Stimulated activated effector memory CD8-positive, alpha-beta T cell treated with anti-CD3 and anti-CD28 coated beads, Interleukin-12 subunit alpha, Interleukin-12 subunit beta, amount 100 ng/mL, for 72 hours (primary cell): ENCODE results near the gene SKAP1.
A peak's percentile ranks its signal among the peaks of the same experiment; 100 is the strongest.
"Not testable (repeated sequence)": the region's sequence is repeated elsewhere in the genome, so short reads cannot be mapped to it uniquely, and the experiment has no call there.

Experiments
- ATAC-seq: fragments of 150-1000 bp; cut with Tn5 transposase; 2 replicates; pipeline ENCODE4 v1.10.0; 2021
- DNase-seq, 2 donors: peaks; one replicate each; pipeline ENCODE4 v3.0.0; 2021 to 2022; ENCODE audit warnings: low spot score in 2 of 2
- H3K27ac Mint-ChIP-seq: one replicate; pipeline ENCODE4 v1.8.0; 2022; ENCODE audit warnings: mild to moderate bottlenecking, mixed read lengths
- H3K36me3 Mint-ChIP-seq: one replicate; pipeline ENCODE4 v1.8.0; 2022; ENCODE audit warnings: mild to moderate bottlenecking, mixed read lengths
- H3K4me1 Mint-ChIP-seq: one replicate; pipeline ENCODE4 v1.8.0; 2022; ENCODE audit warnings: mixed read lengths
- H3K4me3 Mint-ChIP-seq: one replicate; pipeline ENCODE4 v1.8.0; 2022; ENCODE audit warnings: mild to moderate bottlenecking, mixed read lengths
- H3K9me3 Mint-ChIP-seq: one replicate; pipeline ENCODE4 v1.8.0; 2022; ENCODE audit warnings: mixed read lengths

Gene SKAP1

DNA sequence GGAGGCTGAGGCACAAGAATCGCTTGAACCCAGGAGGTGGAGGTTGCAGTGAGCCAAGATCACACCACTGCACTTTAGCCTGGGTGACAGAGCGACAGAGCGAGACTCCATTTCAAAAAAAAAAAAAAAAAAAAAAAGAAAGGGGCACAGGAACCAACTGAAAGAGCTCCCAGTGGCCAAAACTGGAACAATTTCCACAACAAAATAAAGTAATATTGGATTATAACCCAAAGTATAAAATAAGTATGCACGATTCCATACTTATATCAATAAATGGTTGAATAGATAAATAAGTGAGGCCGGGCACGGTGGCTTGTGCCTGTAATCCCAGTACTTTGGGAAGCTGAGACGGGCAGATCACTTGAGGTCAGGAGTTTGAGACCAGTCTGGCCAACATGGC, 19.2 kb downstream of the SKAP1 start:
- not testable (repeated sequence) for ATAC-seq, H3K4me3 Mint-ChIP-seq, H3K9me3 Mint-ChIP-seq, H3K27ac Mint-ChIP-seq, DNase-seq
- H3K4me1 Mint-ChIP-seq: peaks cover 69% of the 10 kb centered on the region
- peaks cover 68% of the 10 kb centered on the region for H3K36me3 Mint-ChIP-seq

GRCh38 chr17:48409607-48410006, 20.4 kb downstream of the SKAP1 start:
- Mint-ChIP-seq H3K9me3 (no peaks in the 10 kb centered on the region), H3K36me3 (peaks cover 78% of the 10 kb centered on the region), H3K27ac (peak overlapping the region; percentile 21), H3K4me1 (peaks cover 63% of the 10 kb centered on the region), H3K4me3 (no peak overlapping the region)
- ATAC-seq (no peak), DNase-seq (no peak)

- peaks cover 50% of the 10 kb centered on the region for H3K4me1 Mint-ChIP-seq
- DNase-seq: no peak
- ATAC-seq: peak; percentile 66
- H3K27ac Mint-ChIP-seq: peak overlapping the region; percentile 11
- no peaks in the 10 kb centered on the region for H3K9me3 Mint-ChIP-seq
- H3K36me3 Mint-ChIP-seq: peaks cover 91% of the 10 kb centered on the region
- H3K4me3 Mint-ChIP-seq: peak overlapping the region; percentile 2
Observed at GRCh38 chr17:48406936-48407567, 23.0 kb downstream of the SKAP1 start.

- DNase-seq (no peak), ATAC-seq (no peak)
- no peak overlapping the region for H3K4me3 Mint-ChIP-seq
- H3K9me3 Mint-ChIP-seq: no peaks in the 10 kb centered on the region
- peaks cover 74% of the 10 kb centered on the region for H3K36me3 Mint-ChIP-seq
- no peak overlapping the region for H3K27ac Mint-ChIP-seq
- peaks cover 9% of the 10 kb centered on the region for H3K4me1 Mint-ChIP-seq
Observed at GRCh38 chr17:48394821-48395220, 35.2 kb downstream of the SKAP1 start.

GRCh38 chr17:48393283-48393682, 36.7 kb downstream of the SKAP1 start:
- Mint-ChIP-seq H3K9me3 (no peaks in the 10 kb centered on the region), H3K27ac (no peak overlapping the region), H3K4me1 (peaks cover 17% of the 10 kb centered on the region), H3K4me3 (no peak overlapping the region), H3K36me3 (peaks cover 86% of the 10 kb centered on the region)
- no peak for DNase-seq
- no peak for ATAC-seq

DNA sequence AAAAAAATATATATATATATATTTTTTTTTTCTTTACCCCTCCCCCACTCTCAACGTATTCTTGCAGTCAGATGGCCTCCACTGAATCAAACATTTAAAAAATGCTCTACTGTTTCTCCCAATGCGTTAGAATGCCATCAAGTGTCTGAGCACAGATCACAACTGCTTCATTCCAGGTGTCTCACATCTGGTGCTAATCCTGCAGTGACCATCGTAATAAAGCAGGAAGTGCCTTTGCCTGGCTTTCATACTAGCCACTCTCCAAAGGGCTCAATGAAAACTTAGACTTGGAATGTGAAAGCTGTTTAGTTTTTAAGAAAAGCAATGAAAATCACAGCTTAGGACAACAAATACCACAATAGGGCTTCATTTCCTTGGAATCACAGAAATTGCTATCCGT, 37.2 kb downstream of the SKAP1 start:
- H3K4me1 Mint-ChIP-seq: peaks cover 17% of the 10 kb centered on the region
- DNase-seq (no peak), ATAC-seq (no peak)
- H3K27ac Mint-ChIP-seq: no peak overlapping the region
- peaks cover 90% of the 10 kb centered on the region for H3K36me3 Mint-ChIP-seq
- H3K4me3 Mint-ChIP-seq: no peak overlapping the region
- H3K9me3 Mint-ChIP-seq: no peaks in the 10 kb centered on the region

DNA sequence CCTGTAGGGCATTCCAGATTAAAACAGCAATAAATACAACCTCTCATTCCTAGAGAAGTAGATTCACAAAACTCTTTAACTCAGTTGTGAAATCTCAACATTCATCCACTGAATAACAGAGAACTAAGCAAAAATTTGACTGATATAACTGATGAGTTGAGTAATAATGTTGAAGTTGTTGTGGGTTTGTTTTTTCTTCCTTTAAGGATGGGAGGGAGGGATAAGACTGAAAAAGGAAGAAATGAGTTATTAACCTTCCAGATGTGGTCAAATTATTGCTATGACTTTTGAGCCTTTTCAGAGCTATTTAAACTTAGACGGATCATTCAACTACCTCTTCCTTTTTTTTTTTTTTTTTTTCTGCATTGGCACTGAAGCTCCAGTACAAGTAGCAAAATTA, 38.6 kb downstream of the SKAP1 start:
- peak; percentile 82 for ATAC-seq
- H3K4me3 Mint-ChIP-seq: no peak overlapping the region
- H3K27ac Mint-ChIP-seq: no peak overlapping the region
- peaks cover 94% of the 10 kb centered on the region for H3K36me3 Mint-ChIP-seq
- H3K4me1 Mint-ChIP-seq: peaks cover 24% of the 10 kb centered on the region
- no peak for DNase-seq
- H3K9me3 Mint-ChIP-seq: no peaks in the 10 kb centered on the region

GRCh38 chr17:48389903-48390302, 40.1 kb downstream of the SKAP1 start:
- Mint-ChIP-seq H3K4me3 (no peak overlapping the region), H3K27ac (no peak overlapping the region), H3K9me3 (no peaks in the 10 kb centered on the region), H3K4me1 (peaks cover 35% of the 10 kb centered on the region), H3K36me3 (peaks cover 91% of the 10 kb centered on the region)
- ATAC-seq (no peak), DNase-seq (no peak)

GRCh38 chr17:48388955-48389743, 40.9 kb downstream of the SKAP1 start:
- Mint-ChIP-seq H3K4me3 (no peak overlapping the region), H3K9me3 (no peaks in the 10 kb centered on the region), H3K27ac (no peak overlapping the region), H3K4me1 (peaks cover 40% of the 10 kb centered on the region), H3K36me3 (peaks cover 89% of the 10 kb centered on the region)
- ATAC-seq (no peak), DNase-seq (no peak)

DNA sequence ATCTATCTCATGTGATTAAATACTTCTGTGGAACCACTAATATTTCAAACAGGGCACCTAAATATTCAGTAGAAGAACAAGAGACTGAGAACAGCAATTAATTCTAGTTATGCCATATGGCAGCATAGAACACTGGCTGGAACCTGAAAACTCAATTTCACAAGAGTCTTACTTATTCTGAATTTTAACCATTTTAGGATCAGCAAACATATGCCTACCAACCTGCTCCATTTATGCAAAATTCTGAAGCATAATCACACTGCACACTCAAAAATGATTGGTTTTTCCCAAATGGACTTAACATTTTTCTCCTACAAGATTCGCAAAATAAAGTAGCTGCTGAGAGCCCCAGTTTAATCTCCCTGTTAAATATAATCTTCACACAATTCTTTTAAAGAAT, 43.2 kb downstream of the SKAP1 start:
- H3K4me3 Mint-ChIP-seq: no peak overlapping the region
- DNase-seq (no peak), ATAC-seq (no peak)
- peaks cover 78% of the 10 kb centered on the region for H3K36me3 Mint-ChIP-seq
- no peak overlapping the region for H3K27ac Mint-ChIP-seq
- H3K9me3 Mint-ChIP-seq: no peaks in the 10 kb centered on the region
- peaks cover 45% of the 10 kb centered on the region for H3K4me1 Mint-ChIP-seq

DNA sequence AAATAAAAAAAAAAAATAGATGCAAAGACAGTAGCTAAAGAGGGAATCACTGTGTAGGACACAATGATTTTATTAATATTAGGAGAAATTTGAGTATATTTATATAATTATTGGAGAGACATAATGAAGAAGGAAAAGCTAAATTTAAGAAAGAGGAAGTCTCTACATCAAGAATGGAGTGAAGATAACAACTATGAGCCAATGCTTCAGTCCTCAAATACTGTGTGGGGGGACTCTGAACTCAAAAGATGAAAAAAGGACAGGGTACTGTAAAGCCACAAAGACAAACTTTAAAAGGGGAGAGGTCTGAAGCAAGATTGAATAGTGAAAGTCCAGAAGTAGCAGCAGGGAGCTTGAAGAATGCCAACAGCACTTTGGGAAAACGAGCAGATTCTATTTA, 44.7 kb downstream of the SKAP1 start:
- Mint-ChIP-seq H3K36me3 (peaks cover 72% of the 10 kb centered on the region), H3K27ac (no peak overlapping the region), H3K4me3 (no peak overlapping the region), H3K4me1 (peaks cover 47% of the 10 kb centered on the region), H3K9me3 (no peaks in the 10 kb centered on the region)
- ATAC-seq (no peak), DNase-seq (no peak)

- no peak overlapping the region for H3K27ac Mint-ChIP-seq
- peaks cover 71% of the 10 kb centered on the region for H3K36me3 Mint-ChIP-seq
- ATAC-seq: no peak
Observed at GRCh38 chr17:48384164-48384563, 45.9 kb downstream of the SKAP1 start.

GRCh38 chr17:48382989-48383388, 47.0 kb downstream of the SKAP1 start:
- ATAC-seq (no peak), DNase-seq (no peak)
- Mint-ChIP-seq H3K27ac (no peak overlapping the region), H3K36me3 (peaks cover 62% of the 10 kb centered on the region), H3K9me3 (no peaks in the 10 kb centered on the region), H3K4me3 (no peak overlapping the region), H3K4me1 (peaks cover 34% of the 10 kb centered on the region)

More at GRCh38 chr17:48384164-48384563, 45.9 kb downstream of the SKAP1 start:
- Mint-ChIP-seq H3K9me3 (no peaks in the 10 kb centered on the region), H3K4me3 (no peak overlapping the region), H3K4me1 (peaks cover 35% of the 10 kb centered on the region)
- no peak for DNase-seq

GRCh38 chr17:48378708-48379392, 51.2 kb downstream of the SKAP1 start:
- Mint-ChIP-seq H3K4me1 (peaks cover 15% of the 10 kb centered on the region), H3K27ac (no peak overlapping the region), H3K4me3 (no peak overlapping the region), H3K9me3 (no peaks in the 10 kb centered on the region), H3K36me3 (peaks cover 28% of the 10 kb centered on the region)
- ATAC-seq (no peak), DNase-seq (no peak)

GRCh38 chr17:48378238-48378637, 51.8 kb downstream of the SKAP1 start:
- H3K4me3 Mint-ChIP-seq: no peak overlapping the region
- DNase-seq: no peak
- peaks cover 20% of the 10 kb centered on the region for H3K4me1 Mint-ChIP-seq
- peaks cover 23% of the 10 kb centered on the region for H3K36me3 Mint-ChIP-seq
- no peaks in the 10 kb centered on the region for H3K9me3 Mint-ChIP-seq
- H3K27ac Mint-ChIP-seq: no peak overlapping the region
- ATAC-seq: no peak
